Measurements from ENCODE around the gene PBX4.

The PBX4 gene

DNA sequence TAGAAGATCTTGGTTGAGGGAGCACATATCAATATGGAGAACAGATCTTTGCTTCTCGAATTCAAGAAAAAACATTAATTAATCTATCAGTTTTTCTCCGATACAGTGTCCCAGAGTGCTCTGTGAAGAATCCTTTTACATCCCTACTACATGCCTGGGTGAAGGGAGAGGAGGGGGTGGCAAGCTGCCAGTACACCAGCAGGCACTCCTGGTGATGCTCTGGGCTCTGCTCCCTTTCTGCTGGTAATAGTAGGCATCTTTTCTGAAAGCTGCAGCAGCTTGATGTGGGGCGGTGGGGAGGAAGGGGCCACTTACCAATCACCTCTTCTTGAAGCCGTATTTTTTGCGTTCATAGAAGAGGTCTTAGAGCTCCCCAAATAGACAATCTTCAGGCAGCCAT is 30.7 kb downstream of the PBX4 start:
- no peak for DNase-seq

GRCh38 chr19:19584356-19584755 is 34.1 kb downstream of the PBX4 start:
- DNase-seq: no peak

- no peak for DNase-seq
Observed at GRCh38 chr19:19582471-19582870, 36.0 kb downstream of the PBX4 start.

- DNase-seq: no peak
Observed at GRCh38 chr19:19581391-19581790, 37.1 kb downstream of the PBX4 start.

- DNase-seq: no peak
Observed at GRCh38 chr19:19580418-19580817, 38.1 kb downstream of the PBX4 start.

GRCh38 chr19:19579533-19580361 is 38.7 kb downstream of the PBX4 start:
- no peak for DNase-seq

- no peak for DNase-seq
Observed at GRCh38 chr19:19578252-19578651, 40.2 kb downstream of the PBX4 start.

DNA sequence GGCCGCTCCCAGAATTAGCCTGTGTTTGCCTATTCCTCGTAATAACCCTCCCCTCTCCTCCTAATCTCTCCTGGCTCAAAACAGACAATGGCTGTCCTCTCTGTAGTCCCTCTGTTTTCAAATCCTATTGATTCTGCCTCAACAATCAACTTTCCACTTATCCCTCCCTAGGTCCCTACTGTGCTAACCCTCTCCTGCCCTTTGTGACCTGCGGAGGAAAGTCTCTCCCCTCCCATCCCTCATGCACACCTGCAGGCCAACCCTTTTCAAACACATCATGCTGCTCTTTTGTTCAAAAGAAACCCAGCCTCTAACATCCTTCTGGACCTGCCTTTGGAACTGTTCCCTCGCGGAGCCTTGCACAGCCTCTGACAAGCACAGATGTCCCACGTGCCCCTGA is 43.1 kb downstream of the PBX4 start:
- no peak for DNase-seq

DNA sequence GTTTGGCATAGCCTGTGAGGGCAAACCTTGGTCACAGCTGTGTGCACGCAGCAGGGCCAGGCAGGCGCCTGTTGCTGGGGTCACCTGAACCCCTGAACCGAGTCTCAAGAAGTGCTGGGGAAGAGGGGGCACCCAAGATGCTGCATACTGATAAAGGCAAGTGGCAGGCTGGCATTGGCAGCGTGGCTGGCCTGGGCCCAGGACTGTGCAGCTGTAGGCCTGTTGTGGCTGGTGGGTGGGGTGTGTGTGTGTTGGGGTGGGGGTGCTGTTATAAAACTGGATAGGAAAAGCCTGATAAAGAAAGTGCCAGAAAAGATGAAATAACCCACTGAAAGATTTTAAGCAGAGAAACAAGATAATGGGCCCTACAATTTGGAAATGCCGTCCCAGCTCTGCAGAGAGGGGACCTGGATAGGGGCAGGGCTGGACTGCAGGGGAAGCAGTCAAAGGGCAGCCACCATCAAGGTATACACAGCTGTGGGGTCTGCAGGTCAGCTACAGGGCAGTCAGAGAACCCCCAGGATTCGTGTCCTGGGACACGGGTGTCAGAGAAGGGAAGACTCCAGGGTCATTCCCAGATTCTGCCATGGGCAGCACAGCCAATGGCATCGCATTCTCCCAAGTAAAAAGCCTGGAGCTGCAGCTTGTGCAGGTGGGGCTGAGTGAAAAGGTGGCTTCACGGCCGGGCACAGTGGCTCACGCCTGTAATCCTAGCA is 47.3 kb downstream of the PBX4 start:
- DNase-seq: peak; percentile 72

- peak; percentile 72 for DNase-seq
Observed at GRCh38 chr19:19570571-19570970, 47.9 kb downstream of the PBX4 start.

DNA sequence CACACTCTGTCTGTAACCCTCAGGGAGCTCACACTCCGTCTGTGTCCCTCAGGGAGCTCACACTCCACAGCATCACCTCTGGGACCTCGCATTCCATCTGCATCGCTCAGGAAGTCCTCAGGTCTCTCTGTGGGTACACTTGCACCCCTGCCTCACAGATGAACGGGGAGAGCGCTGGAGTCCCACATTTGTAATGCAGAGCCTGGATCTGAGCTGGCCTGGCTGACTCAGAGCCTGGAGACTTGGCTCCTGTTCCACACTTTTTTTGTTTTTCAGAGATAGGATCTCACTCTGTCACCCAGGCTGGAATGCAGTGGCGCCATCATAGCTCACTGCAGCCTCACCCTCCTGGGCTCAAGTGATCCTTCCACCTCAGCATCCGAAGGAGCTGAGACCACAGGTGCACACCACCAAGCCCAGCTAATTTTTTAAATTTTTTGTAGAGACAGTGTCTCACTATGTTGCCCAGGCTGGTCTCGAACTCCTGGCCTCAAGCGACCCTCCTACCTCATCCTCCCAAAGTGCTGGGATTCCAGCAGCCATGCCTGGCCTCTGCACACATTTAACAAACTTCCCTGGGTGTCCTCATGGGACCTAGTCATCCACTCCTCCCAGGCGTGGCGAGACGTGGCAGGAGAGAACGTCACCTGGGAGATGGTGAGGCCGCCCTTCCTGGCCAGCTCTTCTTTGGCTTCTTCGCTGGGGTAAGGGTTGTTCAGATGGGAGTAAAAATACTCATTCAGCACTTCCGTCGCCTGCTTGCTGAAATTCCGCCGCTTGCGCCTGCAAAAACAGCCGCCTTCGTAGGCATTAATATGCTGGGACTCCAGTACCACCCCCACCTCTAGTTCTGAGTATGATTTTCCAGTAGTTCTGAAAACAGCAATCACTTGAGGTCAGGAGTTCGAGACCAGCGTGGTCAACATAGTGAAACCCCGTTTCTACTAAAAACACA is 49.4 kb downstream of the PBX4 start:
- no peak for DNase-seq

DNA sequence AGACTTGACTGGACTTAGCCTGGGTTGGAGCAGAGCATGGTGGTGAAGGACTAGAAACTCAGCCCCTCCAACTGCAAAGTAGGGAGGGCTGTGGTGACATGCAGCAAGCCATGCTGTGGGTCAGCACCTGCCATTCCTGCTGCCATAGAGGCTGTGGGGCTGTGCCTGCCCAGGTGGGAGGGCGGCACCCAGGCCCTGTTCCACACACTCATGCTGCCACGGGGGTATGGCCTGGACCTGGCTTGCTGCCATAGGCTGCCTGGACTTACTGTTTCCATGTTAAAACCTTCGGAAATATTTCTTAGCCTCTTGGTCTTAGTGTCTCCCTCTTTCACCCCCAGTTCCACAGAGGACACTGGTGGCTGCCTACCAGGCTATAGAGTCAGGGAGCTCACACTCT is 51.1 kb downstream of the PBX4 start:
- no peak for DNase-seq

- no peak for DNase-seq
Observed at GRCh38 chr19:19566306-19566705, 52.2 kb downstream of the PBX4 start.

DNA sequence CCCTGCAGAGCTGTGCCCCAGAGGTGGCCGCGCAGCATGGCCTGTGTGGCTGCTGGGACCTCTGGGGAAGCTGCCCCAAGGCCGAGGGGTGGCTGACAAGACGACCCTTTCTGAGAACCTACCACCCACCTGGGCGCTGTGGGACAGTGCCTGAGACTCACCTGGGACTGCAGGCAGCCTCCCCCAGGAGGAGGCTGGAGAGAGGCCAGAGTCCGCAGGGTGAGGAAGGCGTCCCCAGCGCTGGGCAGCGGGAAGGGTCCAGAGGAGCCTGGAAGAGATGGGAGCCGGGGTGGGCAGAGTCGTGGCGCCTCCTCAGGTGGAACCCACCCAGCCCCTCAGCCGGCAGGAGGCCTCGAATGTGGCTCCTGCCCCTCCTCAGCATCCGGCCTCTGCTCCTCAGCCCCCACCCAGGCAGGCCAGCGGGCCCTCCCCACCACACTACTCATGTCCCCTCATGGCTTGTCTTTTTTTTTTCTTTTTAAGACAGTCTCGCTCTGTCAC is 55.1 kb downstream of the PBX4 start:
- no peak for DNase-seq

- DNase-seq: no peak
Observed at GRCh38 chr19:19562665-19563347, 55.7 kb downstream of the PBX4 start.

GRCh38 chr19:19561946-19562664 is 56.4 kb downstream of the PBX4 start:
- no peak for DNase-seq

DNA sequence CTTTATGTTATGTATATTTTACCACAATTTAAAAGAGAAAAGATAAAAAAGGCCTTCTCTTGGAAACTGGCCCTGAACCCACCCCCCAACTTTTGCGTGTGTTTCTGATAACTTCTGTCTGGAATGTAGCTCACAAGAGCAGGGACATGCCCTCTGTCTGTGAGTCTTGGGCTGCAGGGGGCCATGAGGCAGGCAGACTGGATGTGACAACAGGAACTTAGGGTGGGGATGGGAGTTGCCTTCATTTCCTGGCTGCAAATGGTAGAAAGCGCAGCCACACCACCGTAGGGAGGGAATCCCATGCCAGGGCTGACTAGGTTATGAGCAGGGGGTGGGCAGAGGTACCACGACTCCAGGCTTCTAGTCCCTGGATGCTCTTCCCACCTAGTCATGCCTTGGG is 58.6 kb downstream of the PBX4 start:
- no peak for DNase-seq

DNA sequence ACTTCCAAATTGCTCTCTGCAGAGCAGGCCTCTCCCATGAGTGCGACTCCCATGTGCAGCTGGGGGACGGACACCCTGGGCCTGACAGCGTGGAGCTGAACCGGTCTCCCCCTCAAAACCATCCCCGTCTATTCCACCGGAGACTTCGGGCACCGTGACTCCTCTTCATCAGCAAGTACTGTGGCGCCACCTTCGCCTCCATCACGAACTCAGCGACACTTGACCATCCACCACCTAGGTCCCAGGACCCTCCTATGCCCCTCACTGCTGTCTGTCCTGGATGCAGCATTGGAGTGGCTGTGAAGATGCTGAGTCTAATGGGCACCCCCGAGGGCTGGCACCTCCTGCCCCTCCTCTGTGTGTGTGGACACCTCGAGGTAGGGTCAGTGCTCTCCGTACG is 59.9 kb downstream of the PBX4 start:
- DNase-seq: no peak

- no peak for DNase-seq
Observed at GRCh38 chr19:19558055-19558454, 60.4 kb downstream of the PBX4 start.

DNA sequence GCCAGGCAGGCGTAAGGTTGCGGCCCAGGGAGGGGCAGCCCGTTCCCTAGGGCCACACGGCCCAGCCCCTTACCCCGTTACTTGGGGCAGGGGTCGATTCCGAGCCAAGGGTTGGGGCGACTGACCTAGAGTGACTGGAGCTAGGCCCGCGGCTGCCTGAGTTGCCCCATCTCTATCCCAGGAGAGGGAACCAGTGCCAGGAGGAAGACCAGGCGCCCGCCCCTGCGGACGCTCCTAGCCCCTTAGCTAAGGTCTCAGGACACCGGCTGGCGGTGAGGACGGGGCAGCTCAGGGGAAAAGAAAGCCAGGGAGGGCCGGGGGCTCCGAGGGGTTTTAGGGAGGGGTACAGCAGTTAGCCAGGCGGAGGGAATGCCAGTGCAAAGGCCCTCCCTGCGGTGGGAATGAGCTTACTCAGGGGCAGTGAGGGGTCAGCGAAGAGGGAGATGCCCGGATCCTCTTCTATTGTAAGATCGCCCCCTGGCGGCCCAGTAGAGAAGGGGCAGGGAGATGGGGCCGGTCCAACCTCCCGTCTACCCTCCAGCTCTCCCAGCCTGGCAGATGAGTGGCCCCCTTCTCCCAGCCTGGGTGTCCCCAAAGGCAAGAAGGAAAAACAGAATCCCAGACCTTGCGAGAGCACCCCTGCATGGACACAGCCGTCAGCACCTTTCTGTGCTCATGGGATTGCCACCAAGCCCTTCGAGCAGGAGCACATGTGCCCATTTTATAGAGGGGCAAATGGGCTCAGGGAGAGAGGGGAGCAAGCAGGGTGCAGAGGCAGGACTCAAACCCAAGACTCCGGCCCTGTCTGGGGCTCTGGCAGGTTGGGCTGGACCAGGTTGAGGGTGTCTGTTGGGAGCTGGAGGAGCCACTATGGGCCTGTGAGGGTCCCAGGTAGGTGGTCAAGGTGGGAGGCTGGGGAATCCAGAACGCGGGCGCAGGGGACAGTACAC is 64.1 kb downstream of the PBX4 start:
- DNase-seq: peak; percentile 79

DNA sequence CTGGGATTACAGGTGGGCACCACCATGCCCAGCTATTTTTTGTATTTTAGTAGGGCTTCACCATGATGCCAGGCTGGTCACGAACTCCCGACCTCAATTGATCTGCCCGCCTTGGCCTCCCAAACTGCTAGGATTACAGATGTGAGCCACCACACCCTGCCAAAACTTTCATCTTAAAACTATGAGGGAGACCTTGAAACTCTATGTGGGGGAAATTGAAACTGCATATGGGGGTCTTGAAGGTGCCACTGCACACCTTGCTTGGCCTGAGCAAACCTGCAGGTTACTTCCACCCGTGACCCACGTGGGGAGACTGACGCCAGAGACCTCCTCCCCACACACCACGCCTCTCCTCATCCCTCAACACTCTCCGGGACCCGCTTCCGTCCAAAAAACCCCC is 64.8 kb downstream of the PBX4 start:
- DNase-seq: no peak

Measured in hematopoietic multipotent progenitor cell treated with erythropoietin and hydrocortisone succinate and interleukin-3 and kit ligand, for 6 days (in vitro differentiated cells).